GM19395 (cell line): ENCODE measurements around the gene ZNF174.

Experiments
- ATAC-seq: cut with Tn5 transposase; IDR thresholded peaks from one replicate; pipeline ENCODE4 v1.9.1; 2021; ENCODE audit warnings: mild to moderate bottlenecking, moderate library complexity; ENCODE audit not compliant: unreplicated experiment

The ZNF174 gene

GRCh38 chr16:3443108-3444031 lies 42.4 kb downstream of the ZNF174 start, which contains the start of the genes NAA60 and ZNF597:
NAA60 (plus strand) TSS chr16:3443680; CDS start chr16:3476228, 32,548 bp downstream.
ZNF597 (minus strand) TSS chr16:3443504; CDS start chr16:3443153, 351 bp downstream.
- ATAC-seq, result peak; percentile 80

DNA sequence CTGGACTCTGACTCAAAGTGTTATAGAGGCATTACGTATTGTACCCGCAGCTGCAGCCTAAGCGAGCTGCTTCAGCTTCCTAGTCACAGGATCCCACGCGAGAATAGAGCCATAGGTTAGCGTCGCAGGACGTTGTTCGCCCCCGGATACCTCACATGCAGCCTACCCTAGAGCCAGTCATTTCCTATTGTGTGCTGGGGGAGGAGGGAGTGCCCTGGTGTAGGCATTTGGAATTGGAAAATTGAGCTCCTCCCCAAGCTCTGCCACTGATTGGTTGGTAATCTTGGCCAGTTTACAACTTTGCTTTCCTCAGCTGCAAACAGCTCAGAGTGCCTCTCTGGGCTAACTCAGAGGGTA lies 43.0 kb downstream of the ZNF174 start:
- ATAC-seq, result peak; percentile 11

GRCh38 chr16:3454093-3454492 lies 53.1 kb downstream of the ZNF174 start:
- ATAC-seq, result no peak

- ATAC-seq, result no peak
Observed at GRCh38 chr16:3454631-3455147, 53.7 kb downstream of the ZNF174 start.

- peak; percentile 77 for ATAC-seq
Observed at GRCh38 chr16:3457434-3458252, 56.6 kb downstream of the ZNF174 start.

DNA sequence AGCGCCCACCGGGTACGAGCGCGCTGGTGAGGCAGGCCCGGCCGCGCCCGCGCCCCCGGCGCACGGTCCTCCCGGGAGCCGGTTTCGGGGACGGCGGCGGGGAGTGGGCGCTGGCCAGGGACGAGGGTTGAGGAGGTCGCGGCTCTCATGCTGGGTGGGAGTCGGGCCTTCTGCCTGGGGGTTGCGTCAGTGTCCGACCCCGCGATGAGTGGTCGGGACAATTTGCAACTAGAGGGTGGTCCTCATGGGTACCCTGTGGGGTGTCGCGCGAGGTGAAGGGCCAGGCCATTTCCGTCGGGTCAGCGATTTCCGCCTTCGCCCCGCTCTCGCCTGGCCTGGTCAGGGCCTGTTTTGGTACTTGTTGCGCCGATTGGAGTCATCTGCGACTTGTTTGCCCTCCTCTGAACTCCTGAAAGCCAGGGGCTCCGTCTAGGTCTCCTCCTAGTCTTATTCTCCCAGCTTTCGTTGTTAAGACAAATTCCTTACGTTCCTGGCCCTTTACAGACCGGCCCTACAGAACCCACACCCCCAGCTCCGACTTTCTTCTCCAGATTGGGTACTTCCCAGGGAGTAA lies 57.4 kb downstream of the ZNF174 start:
- peak; percentile 10 for ATAC-seq

DNA sequence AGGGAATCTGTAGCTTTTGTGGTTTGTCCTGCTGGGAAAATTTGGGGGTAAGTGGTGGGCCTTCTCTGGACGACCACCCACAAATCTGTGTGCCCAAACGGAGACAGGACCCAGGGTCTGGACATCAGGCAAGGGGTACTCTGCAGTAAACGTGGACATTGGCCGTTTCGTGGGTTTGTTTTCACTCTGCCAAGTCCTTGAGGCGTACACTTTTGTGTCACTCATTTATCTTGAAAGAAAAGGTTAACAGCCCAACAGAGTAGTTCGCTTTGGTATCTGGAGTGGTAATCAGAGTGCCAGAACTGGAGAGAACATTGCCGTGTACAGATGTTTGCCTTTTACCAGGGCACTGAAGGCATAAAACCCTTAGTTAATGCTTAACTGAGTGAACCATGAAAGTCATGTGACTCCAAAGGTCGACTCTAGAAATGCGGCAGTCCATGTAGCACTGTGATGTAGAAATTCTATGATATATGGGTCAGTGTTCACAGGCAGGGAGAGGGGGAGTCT lies 57.9 kb downstream of the ZNF174 start:
- peak; percentile 48 for ATAC-seq
